GM19395 (cell line): ENCODE results near the gene PI4KB.
"Not testable (repeated sequence)": the region's sequence is repeated elsewhere in the genome, so short reads cannot be mapped to it uniquely, and the experiment has no call there.

Source experiments
- ATAC-seq: cut with Tn5 transposase; IDR thresholded peaks from one replicate; pipeline ENCODE4 v1.9.1; 2021; ENCODE audit warnings: mild to moderate bottlenecking, moderate library complexity; ENCODE audit not compliant: unreplicated experiment

PI4KB gene

DNA sequence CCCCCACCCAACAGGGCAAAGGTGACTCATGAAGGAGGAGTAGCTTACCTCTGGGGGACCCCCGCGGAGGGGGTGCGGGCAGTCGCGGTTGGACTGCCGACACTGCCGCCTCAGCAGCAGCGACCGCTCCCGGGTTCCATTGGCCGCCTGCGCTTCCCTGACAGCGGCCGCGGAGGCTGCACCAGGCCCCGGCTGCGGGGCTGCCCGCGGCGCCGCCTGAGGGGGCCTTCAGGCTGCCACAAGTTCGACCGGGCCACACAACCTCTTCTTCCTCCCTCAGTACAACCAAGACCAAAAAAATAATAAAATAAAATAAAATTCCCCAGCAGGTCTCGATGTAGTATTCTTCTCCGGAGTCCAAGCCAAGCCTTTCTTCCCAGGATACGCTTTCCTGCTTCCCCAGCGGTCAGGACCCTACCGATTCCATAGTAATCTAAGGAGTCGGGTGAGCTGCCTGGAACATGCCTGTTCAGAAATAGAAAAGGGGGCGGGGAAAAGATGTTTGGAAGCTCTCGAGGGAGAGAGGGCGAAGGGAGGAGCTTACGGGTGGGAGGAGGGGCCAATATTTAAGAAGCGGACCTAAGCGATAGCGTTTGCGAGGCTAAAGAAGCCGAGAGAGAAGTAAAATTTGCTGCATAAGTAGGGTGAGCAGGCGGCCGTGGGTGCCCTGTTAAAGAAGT, at the start of gene PI4KB:
Gene PI4KB, minus strand, starts transcription at position 194 of the 680 bp plus-strand sequence. CDS start 10,935 bp downstream, outside the sequence.
- peak; percentile 86 for ATAC-seq

DNA sequence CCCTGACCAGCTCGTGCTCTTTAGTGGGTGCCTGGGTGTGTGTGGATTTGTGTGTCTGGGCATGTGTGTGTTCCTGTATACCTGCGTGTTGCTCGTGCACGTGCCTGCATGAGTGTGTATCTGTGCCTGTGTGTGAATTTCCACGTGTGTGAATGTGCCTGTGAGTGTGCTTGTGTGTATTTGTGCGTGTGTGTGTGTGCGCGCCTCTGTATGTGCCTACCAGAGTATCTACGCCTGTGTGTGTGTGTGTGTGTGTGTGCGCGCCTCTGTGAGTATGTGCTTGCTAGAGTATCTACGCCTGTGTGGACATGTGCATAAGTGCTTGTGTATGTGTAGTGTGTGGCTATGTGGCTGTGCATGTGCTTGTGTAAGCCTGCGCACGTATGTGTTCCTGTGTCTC, 46.0 kb upstream of the PI4KB start:
- ATAC-seq, result no peak

DNA sequence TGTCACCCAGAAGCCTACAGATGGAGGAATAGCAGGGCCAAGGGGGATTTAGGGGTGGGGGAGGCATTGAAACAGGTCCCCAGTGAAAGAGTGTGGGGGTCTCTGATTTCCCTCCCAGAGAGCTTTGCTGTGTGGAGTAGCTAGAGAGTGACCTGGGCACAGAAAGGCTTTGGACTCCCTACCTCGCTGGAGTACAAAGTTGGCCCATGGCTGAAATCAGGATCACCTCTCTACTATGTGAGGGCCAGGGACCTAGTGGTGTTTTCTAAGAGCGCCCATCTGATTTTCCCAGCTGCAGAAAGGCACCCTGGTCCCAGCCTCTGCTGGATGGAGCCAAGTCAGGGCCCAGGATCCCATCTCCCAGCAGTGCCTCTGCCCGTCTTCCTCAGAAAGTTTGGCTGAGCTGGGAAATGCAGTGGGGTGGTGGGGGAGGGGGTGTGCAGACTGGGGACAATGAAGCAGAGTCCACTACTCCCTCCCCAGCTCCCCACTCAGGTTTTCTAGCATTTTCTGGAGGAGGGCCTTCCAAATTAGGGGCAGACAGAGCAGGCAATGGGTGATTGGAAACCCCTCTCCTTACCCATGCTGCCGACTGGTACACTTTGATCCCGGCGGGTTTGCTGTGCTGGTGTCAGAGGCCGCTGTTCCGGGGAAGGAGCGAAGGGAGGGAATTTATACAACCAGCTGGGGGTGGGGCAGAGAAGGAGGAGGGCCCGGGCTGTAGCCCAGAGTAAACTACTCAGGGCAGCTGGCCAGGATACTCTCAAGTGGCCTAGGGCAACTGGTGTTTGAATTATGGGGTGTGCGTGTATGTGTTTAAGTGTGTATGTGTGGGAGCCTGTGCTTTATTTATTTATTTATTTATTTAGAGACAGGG, 45.1 kb upstream of the PI4KB start, which contains the start of gene SELENBP1:
Gene SELENBP1, minus strand, starts transcription at position 648 of the 877 bp plus-strand sequence. Its CDS starts 64 bp downstream, at position 584.
- no peak for ATAC-seq

DNA sequence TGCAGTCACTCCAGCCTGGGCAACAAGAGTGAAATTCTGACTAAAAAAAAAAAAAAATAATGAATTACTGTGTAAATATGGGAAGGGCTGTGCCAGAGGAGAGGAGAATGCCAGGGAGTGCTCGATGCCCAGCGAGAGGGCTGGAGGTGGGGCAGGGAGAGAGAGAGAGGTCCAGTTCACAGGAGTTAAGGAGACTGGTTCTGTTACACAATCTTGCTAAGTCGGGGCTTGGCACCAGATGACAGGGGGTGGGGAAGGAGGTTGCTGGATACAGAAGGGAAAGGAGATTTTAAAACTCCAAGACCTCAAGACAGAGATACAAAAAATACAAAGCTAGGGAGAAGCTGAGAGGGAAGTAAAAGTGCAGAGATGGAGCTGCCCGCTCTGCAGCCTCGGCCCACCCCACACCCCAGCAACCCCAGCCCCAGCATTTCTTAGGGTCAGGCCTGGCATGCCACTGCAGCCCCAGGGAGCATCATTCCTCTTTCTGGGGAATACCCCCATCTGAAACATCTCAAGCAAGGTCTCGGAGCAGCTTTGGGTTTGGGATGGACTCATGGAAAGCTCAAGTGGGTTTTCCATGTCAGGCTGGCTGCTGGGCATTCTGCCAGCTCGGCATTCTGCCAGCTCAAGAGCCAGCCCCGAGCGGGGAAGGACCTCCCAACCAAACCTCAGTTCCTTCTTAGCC, 44.3 kb upstream of the PI4KB start:
- ATAC-seq, result no peak

DNA sequence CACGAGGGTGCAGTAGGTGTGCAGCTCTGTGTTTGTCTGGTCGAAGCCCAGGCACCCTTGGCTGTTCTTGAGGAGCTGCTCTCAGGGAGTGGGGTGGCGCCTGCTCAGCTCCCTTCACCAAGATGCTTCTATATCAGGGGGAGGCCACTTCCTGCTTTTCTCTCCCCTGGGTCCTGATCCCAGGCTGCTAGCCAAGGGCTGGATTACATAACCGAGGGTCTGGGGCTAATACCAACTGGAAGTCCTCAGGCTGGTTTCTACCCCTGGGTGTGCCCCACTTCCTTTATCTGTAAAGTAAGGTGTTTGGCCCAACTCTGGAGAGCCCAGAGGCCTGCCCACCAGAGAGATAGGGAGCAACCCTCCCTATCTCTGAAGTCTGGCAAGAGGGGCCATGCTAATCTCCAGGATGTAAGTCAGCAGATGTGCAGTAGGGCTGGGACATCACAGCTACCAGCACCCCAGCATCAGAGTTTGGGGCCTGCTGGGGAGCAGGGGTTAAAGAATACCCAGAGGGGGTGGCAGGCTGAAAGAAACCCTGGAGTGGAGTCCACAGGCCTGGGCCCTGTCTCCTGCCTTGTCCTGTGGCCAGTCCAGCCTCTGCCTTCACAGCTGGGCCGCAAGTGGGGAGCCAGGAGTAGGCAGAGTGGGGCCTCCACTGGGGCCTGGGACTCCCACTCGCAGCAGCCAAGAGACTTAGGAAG, 43.1 kb upstream of the PI4KB start:
- ATAC-seq, result no peak

DNA sequence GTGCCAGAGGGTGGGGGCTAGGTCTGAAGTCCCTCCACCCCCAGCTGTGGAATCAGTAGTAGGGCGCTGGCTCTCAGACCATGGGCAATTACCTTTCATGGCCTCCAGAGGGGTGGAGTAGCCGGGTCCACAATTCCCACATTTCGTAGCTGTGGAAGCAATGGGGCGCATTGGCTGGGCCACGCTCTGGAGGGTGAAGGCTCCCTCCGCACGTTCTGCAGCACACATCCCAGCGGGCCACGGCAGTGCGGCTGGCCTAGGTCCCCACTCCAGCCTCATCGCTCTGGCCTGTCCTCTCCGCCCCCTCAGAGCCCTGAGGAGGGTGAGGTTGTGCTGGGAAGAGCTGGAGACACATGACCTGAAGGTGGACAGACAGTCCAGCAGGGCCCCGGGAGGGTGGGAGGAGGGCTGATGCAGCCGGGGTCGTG, 42.4 kb upstream of the PI4KB start:
- ATAC-seq, result no peak

DNA sequence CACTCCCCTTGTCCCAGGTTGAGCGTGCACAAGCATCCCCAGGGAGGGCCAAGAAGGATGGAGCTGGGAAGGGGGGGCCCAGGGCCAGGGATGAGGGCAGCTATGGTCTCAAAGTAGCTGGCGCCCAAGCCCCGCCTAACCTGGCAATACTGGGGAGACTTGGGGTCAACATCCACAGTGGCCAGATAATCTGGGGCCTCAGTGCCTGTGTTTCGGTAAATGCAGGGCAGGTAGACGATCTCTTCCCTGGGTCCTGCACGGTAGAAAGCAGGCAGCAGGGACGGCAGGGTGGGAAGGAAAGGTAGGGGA, 42.0 kb upstream of the PI4KB start:
- no peak for ATAC-seq

DNA sequence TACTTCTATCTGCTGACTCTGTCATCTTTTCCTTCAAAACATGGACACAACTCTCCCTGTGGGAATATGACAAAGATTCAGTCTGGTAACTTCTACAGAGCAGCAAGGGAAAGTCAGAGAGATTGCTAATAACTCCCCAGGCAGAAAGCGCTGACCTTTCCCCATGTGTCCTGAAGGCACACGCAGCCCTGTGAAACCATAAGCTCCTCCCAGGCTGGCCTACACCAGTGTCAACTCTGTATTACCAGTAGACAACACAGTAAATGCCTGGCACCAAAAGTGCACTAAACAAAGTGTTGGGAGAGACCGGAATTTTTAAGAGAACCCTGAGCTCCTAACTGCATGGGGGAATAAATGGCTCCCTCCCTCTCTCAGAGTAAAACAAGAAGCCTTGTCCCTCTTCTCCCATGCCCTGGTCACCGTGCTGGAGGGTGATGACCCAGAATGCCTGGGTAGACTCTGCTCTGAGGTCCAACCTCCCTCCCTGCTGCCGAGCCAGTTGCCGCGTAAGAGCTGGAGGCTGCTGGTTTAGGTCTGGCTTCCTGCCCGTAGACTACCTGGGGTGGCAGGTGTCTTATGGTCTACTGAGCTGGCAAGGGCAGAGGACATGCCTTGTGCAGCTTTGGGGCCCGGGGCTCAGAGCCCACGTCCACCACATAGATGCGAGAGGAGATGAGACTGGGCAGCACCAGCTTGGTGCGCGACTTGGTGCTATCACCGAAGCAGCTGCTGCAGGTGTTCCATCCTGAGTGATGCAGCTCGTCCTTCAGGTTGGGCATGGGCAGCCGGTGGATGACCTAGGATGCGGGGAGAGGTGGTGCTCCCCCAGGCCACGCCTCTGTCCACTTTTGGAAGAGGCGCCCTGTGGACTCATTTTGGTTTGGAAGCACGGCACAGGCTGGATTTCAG, 41.4 kb upstream of the PI4KB start:
- ATAC-seq, result no peak

DNA sequence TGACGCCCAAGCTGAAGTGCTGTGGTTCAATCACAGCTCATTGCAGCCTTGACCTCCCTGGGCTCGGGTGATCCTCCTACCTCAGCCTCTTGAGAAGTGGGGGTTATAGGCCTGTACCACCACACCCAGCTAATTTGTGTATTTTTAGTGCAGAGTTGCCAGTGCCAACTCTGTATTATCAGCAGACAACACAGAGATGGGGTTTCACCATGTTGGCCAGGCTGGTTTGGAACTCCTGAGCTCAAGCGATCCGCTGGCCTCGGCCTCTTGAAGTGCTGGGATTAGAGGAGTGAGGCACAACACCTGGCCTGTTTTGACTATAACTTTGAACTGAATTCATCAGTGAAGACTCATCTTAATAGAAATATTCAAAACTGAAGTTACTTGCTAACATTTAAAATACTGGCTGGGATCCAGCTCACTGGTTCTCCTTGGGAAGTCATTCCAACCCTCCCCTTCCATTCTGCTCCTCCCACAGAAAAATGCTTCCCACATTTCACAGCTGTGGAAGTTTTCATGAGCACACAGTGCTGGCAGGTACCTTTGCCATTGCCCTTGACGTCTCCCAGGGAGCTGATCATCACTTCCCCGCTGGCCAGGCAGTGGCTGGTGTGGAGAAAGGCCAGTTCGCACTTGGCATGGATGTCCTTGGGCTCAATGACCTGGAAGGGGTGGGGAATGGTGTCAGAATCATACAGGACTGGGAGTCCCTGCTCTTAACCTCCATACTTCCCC, 40.6 kb upstream of the PI4KB start:
- no peak for ATAC-seq

DNA sequence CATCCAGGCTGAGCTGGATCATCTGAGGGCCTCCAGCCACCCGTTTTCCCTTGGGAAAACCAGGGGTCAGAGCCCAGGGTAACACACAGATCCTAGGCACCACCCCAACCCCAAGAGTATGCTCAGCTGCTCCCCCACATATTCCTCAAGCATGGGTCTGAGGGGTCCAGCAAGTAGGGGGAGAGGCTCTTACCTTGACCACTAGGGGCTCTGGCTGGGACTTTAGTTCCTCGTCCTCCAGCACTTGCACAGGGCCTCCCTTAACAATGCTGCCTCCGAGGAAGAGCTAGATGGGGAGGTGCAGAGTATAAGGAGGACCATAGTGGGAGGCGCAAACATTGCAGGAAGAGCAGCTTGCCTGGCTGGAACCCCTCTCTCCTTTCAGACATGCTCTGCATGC, 37.8 kb upstream of the PI4KB start:
- no peak for ATAC-seq

DNA sequence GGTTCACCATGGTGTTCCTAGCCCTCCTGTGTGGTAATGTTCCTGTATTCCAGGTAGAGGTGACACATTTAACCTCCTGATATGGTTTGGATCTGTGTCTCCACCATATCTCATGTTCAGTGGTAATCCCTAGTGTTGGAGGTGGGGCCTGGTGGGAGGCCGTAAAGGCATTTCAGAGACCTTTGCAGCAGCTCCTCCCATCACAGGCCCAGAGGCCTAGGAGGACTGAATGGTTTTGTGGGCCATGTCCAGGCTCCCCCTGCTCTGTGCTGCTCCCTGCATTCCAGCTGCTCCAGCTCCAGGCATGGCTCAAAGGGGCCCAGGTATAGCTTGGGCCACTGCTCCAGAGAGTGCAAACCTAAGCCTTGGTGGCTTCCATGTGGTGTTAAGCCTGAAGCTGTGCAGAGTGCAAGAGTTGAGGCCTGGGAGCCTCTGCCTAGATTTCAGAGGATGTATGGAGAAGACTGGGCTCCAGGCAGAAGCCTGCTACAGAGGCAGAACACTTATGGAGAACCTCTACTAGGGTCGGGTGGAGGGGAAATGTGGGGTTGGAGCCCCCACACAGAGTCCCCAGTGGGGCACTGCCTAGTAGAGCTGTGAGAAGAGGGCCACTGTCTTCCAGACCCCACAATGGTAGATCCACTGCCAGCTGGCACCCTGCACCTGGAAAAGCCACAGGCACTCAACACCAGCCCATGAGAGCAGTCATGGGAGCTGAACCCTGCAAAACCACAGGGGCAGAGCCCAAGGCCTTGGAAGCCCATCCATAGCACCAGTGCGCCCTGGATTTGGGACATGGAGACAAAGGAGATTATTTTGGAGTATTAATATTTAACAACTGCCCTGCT, 35.3 kb upstream of the PI4KB start:
- ATAC-seq, result no peak

DNA sequence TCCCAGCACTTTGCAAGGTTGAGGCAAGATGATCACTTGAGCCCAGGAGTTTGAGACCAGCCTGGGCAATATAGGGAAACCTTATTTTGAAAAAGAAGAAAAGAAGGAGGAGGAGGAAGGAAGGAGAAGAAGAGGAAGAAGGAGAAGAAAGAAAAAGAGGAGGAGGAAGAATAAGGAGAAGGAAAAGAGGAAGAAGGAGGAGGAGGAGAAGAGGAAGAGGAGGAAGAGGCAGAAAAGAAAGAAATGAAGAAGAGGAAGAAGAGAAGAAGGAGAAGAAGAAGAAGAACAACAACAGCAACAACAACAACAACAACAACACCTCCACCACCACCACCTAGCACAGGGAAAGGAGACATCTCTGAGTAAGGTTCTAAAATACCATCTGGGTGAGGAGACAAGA, 34.7 kb upstream of the PI4KB start:
- no peak for ATAC-seq

DNA sequence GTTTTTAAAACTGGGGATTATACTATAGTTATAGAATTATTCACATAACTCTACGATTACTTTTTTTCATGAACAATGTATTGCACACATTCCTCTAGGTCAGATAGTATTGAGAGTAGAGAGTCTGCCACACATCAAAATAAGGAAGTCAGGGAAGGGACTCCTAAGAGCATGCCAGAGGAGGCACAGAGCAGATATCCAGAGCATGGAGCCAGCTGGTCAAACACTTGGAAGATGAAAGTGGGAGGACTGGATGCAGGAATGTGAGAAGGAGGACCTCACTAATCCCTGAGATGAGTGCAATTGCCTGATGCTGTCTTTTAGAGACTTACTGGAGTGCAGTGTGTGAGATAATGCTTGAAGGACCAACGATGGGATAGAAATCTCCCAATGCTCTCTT, 29.5 kb upstream of the PI4KB start:
- no peak for ATAC-seq

DNA sequence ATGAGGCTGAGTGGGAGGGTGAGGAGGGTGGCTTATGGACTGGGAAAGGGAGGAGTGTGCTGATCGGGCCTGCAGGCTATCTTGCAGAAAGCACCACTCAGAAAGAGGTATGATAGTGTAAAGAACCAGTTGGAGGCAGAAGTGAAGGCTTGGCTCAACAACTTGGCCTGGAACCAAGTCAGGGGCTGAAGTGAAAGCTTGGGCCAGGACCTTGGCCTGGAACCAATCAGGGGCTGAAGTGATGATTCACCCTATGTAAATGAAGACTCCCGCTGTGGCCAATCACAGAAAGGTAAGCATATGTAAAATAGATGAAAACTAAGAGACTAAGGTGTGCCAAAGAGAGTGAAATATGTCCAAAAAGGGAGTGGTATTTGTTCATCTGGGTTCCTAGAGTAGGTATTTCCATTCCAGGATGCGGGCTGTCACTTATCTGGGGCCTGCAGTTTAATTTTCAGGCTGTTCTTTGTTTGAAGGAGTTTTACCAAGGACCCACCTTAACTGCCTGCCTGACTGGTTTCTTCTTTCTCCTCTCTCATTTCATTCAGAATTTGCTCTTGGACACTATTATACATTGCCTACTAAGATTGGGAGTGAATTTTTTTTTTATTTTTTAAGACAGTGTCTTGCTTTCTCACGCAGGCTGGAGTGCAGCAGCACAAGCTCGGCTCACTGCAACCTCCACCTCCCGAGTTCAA, 25.0 kb upstream of the PI4KB start:
- no peak for ATAC-seq

DNA sequence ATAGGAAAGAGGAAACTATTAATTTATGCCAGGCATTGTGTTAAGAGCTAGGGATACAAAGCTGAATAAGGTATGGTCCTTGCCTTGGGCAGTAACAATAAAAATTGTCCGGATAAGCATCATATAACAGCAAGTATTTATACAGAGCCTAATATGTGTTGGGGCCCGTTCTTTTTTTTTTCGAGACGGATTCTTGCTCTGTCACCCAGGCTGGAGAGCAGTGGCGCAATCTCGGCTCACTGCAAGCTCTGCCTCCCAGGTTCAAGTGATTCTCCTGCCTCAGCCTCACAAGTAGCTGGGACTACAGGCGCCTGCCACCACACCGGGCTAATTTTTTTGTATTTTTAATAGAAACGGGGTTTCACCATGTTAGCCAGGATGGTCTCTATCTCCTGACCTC, 23.1 kb upstream of the PI4KB start:
- not testable (repeated sequence) for ATAC-seq

DNA sequence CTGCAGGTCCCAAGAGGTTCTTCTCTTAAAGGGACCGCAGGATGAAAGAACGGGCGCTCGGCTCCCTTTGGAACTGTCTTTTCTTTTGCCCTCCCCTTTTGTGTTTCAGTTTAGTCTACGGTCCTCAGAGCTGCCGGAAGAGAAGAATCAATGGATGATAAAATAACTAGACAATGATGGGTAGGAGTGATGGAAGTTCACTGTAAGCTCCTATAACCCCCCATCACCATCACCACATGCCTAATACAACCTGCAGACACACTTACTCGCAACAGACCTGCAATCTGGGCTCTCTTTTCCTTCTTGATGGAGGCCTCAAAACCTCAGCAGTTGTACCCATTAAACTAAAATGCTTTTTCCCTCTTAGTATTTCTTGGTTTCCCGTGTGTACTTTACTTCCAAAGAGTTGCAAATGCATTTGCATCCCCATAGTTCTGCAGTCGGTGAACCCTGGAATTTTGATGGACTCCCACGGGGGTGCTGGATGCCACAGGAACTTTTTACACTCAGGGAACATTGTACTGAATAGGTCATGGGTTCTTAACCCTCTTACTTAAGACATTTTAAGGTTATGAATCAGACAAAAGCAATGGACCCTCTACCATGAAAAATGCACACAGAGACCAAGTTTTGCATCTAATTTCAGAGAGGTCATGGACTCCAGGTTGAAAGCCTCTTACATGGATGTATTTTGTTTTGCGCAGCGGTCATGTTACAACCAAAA, 20.5 kb upstream of the PI4KB start:
- no peak for ATAC-seq
